ENCODE data around the gene KRT83.

GRCh38 chr12:52320784-52321400 lies at the start of gene KRT83:
- TF ChIP-seq CENPT (CRISPR knock-in tag; IDR thresholded peaks at IDR 0.05; ENCODE audit: low read depth), result no peak
- TF ChIP-seq TRIM24 (CRISPR knock-in tag; IDR thresholded peaks at IDR 0.05), result no peak
- no peak for TF ChIP-seq NFYB (CRISPR knock-in tag; IDR thresholded peaks at IDR 0.05)
- TF ChIP-seq, protein P1, sequence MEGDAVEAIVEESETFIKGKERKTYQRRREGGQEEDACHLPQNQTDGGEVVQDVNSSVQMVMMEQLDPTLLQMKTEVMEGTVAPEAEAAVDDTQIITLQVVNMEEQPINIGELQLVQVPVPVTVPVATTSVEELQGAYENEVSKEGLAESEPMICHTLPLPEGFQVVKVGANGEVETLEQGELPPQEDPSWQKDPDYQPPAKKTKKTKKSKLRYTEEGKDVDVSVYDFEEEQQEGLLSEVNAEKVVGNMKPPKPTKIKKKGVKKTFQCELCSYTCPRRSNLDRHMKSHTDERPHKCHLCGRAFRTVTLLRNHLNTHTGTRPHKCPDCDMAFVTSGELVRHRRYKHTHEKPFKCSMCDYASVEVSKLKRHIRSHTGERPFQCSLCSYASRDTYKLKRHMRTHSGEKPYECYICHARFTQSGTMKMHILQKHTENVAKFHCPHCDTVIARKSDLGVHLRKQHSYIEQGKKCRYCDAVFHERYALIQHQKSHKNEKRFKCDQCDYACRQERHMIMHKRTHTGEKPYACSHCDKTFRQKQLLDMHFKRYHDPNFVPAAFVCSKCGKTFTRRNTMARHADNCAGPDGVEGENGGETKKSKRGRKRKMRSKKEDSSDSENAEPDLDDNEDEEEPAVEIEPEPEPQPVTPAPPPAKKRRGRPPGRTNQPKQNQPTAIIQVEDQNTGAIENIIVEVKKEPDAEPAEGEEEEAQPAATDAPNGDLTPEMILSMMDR (CRISPR knock-in tag; IDR thresholded peaks at IDR 0.05), result no peak
- no peak for TF ChIP-seq ZNF274 (CRISPR knock-in tag; IDR thresholded peaks at IDR 0.05)
- TF ChIP-seq U2AF2 (IDR thresholded peaks at IDR 0.05; ENCODE audit: low read depth, low read length), result no peak
- no peak for TF ChIP-seq BCL6 (CRISPR knock-in tag; IDR thresholded peaks at IDR 0.05)
- no peak for TF ChIP-seq CREBL2 (CRISPR knock-in tag; IDR thresholded peaks at IDR 0.05; ENCODE audit: borderline replicate concordance)
- no peak for TF ChIP-seq FIP1L1 (IDR thresholded peaks at IDR 0.05; ENCODE audit: borderline replicate concordance, insufficient read depth, low read depth, low read length)
- no peak for TF ChIP-seq FOSL1 (CRISPR knock-in tag; IDR thresholded peaks at IDR 0.05; ENCODE audit: borderline replicate concordance)
- TF ChIP-seq NFE2 (CRISPR knock-in tag; IDR thresholded peaks at IDR 0.05), result no peak
- TF ChIP-seq RFX5 (IDR thresholded peaks at IDR 0.05; ENCODE audit: low read depth, low read length), result no peak

Data from HepG2 (cell line).